Ishikawa (cell line): Measurements from ENCODE around the gene SLC25A26.

ENCODE experiments used
- CEBPB ChIP-seq: IDR thresholded peaks from 2 replicates; pipeline ENCODE4 v1.6.1; 2012
- CREB1 ChIP-seq: IDR thresholded peaks from 2 replicates; pipeline ENCODE4 v1.6.1; 2012; ENCODE audit warnings: low read depth
- EGR1 ChIP-seq: IDR thresholded peaks from 2 replicates; pipeline ENCODE4 v1.6.1; 2012
- EP300 ChIP-seq: IDR thresholded peaks from 2 replicates; pipeline ENCODE4 v1.6.1; 2012; ENCODE audit warnings: borderline replicate concordance
- FOXM1 ChIP-seq: IDR thresholded peaks from 2 replicates; pipeline ENCODE4 v1.6.1; 2012; ENCODE audit warnings: low read depth, borderline replicate concordance
- MAX ChIP-seq: IDR thresholded peaks from 2 replicates; pipeline ENCODE4 v1.6.1; 2012
- NFIC ChIP-seq: IDR thresholded peaks from 2 replicates; pipeline ENCODE4 v1.6.1; 2012
- RAD21 ChIP-seq: IDR thresholded peaks from 2 replicates; pipeline ENCODE4 v1.6.1; 2012; ENCODE audit warnings: low read depth
- TAF1 ChIP-seq: IDR thresholded peaks from 2 replicates; pipeline ENCODE4 v1.6.1; 2012; ENCODE audit warnings: low read depth, mild to moderate bottlenecking
- TCF12 ChIP-seq: IDR thresholded peaks from 2 replicates; pipeline ENCODE4 v1.6.1; 2012; ENCODE audit warnings: low read depth
- TEAD4 ChIP-seq: IDR thresholded peaks from 2 replicates; pipeline ENCODE4 v1.6.1; 2012
- YY1 ChIP-seq: IDR thresholded peaks from 2 replicates; pipeline ENCODE4 v1.6.1; 2012; ENCODE audit warnings: low read depth
- ZBTB7A ChIP-seq: IDR thresholded peaks from 2 replicates; pipeline ENCODE4 v1.6.1; 2012; ENCODE audit warnings: low read depth
- TF ChIP-seq, protein P1 (sequence below): IDR thresholded peaks from 2 replicates; pipeline ENCODE4 v1.6.1; 2012
- TF ChIP-seq, protein P2 (sequence below): IDR thresholded peaks from 2 replicates; pipeline ENCODE4 v1.6.1; 2012; ENCODE audit warnings: low read depth, mild to moderate bottlenecking

The SLC25A26 gene

DNA sequence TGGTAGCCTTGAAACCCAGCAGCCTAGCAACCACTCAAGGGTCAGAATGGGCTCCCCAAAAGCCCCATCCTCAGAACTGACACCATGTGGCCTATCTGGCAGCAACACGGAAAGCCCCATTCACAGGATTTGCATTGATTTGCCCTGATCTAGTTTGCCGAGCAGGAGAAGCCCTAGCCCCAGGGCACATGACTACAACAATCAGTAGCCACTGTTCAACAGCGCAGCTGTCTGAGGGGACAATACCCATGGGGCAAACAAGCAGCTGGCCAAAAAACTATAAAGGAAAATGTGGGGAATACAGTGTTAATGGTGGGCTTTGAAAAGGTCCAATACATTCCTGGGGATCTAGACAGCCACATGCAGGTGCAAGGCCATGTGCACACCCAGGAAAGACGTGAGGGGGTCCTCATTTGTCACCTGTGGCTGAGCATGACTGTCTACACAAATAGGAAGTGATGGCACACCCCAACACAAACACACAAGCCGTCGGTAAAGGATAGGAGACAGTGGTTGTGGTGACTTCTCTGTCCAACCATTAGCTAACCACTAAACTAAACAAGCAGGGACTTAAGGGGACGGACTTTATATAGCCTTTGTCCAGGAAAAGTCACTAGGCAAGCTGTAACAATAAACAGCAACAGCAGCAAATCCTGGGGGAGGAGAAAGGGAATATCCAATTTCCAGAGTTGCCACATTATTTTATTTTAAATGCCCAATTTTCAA lies 166.3 kb downstream of the SLC25A26 start:
- TF ChIP-seq, protein P1, sequence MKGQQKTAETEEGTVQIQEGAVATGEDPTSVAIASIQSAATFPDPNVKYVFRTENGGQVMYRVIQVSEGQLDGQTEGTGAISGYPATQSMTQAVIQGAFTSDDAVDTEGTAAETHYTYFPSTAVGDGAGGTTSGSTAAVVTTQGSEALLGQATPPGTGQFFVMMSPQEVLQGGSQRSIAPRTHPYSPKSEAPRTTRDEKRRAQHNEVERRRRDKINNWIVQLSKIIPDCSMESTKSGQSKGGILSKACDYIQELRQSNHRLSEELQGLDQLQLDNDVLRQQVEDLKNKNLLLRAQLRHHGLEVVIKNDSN, result no peak
- no peak for TF ChIP-seq ZBTB7A
- TF ChIP-seq EP300, result no peak
- no peak for TF ChIP-seq TCF12
- TF ChIP-seq YY1, result no peak
- no peak for TF ChIP-seq CEBPB
- TF ChIP-seq TAF1, result no peak
- no peak for TF ChIP-seq TEAD4
- TF ChIP-seq FOXM1, result no peak
- no peak for TF ChIP-seq MAX
- no peak for TF ChIP-seq RAD21
- TF ChIP-seq, protein P2, sequence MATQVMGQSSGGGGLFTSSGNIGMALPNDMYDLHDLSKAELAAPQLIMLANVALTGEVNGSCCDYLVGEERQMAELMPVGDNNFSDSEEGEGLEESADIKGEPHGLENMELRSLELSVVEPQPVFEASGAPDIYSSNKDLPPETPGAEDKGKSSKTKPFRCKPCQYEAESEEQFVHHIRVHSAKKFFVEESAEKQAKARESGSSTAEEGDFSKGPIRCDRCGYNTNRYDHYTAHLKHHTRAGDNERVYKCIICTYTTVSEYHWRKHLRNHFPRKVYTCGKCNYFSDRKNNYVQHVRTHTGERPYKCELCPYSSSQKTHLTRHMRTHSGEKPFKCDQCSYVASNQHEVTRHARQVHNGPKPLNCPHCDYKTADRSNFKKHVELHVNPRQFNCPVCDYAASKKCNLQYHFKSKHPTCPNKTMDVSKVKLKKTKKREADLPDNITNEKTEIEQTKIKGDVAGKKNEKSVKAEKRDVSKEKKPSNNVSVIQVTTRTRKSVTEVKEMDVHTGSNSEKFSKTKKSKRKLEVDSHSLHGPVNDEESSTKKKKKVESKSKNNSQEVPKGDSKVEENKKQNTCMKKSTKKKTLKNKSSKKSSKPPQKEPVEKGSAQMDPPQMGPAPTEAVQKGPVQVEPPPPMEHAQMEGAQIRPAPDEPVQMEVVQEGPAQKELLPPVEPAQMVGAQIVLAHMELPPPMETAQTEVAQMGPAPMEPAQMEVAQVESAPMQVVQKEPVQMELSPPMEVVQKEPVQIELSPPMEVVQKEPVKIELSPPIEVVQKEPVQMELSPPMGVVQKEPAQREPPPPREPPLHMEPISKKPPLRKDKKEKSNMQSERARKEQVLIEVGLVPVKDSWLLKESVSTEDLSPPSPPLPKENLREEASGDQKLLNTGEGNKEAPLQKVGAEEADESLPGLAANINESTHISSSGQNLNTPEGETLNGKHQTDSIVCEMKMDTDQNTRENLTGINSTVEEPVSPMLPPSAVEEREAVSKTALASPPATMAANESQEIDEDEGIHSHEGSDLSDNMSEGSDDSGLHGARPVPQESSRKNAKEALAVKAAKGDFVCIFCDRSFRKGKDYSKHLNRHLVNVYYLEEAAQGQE, result no peak
- no peak for TF ChIP-seq EGR1

- TF ChIP-seq NFIC (no peak), EP300 (no peak), CREB1 (no peak), MAX (no peak), EGR1 (no peak), YY1 (no peak), RAD21 (no peak), ZBTB7A (no peak), FOXM1 (no peak), TCF12 (no peak)
- TF ChIP-seq, protein P2, result no peak
- TF ChIP-seq, protein P1, result no peak
Observed at GRCh38 chr3:66390013-66390412, 169.2 kb downstream of the SLC25A26 start.

GRCh38 chr3:66392512-66392911 lies 171.7 kb downstream of the SLC25A26 start:
- TF ChIP-seq YY1, result no peak
- TF ChIP-seq ZBTB7A, result no peak
- no peak for TF ChIP-seq TEAD4
- no peak for TF ChIP-seq NFIC
- TF ChIP-seq, protein P2, result no peak
- no peak for TF ChIP-seq TAF1
- TF ChIP-seq CREB1, result no peak
- TF ChIP-seq CEBPB, result no peak
- no peak for TF ChIP-seq MAX

GRCh38 chr3:66392966-66393332 lies 172.1 kb downstream of the SLC25A26 start:
- TF ChIP-seq EGR1, result no peak
- no peak for TF ChIP-seq TAF1
- no peak for TF ChIP-seq RAD21
- TF ChIP-seq NFIC, result no peak
- no peak for TF ChIP-seq ZBTB7A
- no peak for TF ChIP-seq EP300
- no peak for TF ChIP-seq FOXM1
- TF ChIP-seq, protein P2, result no peak
- TF ChIP-seq MAX, result no peak
- no peak for TF ChIP-seq CREB1
- TF ChIP-seq TCF12, result no peak
- TF ChIP-seq, protein P1, result no peak
- no peak for TF ChIP-seq CEBPB
- no peak for TF ChIP-seq TEAD4
- no peak for TF ChIP-seq YY1
